A549 treated with CORT108297 at 1 μM for 4 hours (cell line): ENCODE data around the gene NPY4R2. TPM values are rescaled to one million over a fixed set of nuclear protein-coding genes. Genes with fewer than 3 reads are reported as not detected.

ENCODE experiments used
- total RNA-seq: library from RNA; stranded (reverse); fragments of 200-300 nt; extraction: Qiagen RNA extraction; gene quantifications from 5 replicates; pipeline ENCODE4 v1.2.3, GENCODE V29; 2022

The NPY4R2 gene
- 18.0 to 34.7 TPM (median 31.2 TPM) in 5 replicates for total RNA-seq

GRCh38 chr10:47918475-47918874 lies at the start of gene NPY4R2:
Gene NPY4R2, plus strand, starts transcription at chr10:47918662. Its CDS starts 3,326 bp downstream, at chr10:47921988.

Other genes with a start within 250 kb of the NPY4R2 start
- gene SYT15B, start 155.1 kb upstream of the NPY4R2 start, total RNA-seq: 2.7 to 4.2 TPM (median 3.7 TPM) in 5 replicates
- gene FAM25C, start 81.1 kb downstream of the NPY4R2 start, total RNA-seq: 0.53 to 3.3 TPM (median 1.4 TPM) in 4 of 5 replicates, not detected in the other